Loucy (cell line): ENCODE measurements around the gene DUSP28.
"Not testable (repeated sequence)": the region's sequence is repeated elsewhere in the genome, so short reads cannot be mapped to it uniquely, and the experiment has no call there.

Experiments
- H2AFZ ChIP-seq: fragments of 200-600 bp; sonication (generic); 2 replicates; pipeline ENCODE4 v1.6.0; 2016; ENCODE audit warnings: antibody characterized with exemption, mild to moderate bottlenecking, low read length, moderate library complexity
- H3F3A ChIP-seq: fragments of 200-600 bp; 2 replicates; pipeline ENCODE4 v1.6.0; 2016; ENCODE audit warnings: antibody characterized with exemption, low read depth, mild to moderate bottlenecking
- H3K27me3 ChIP-seq: fragments of 200-600 bp; sonication (generic); 2 replicates; pipeline ENCODE4 v1.6.1; 2014; ENCODE audit warnings: low read length, mild to moderate bottlenecking; ENCODE audit not compliant: insufficient read depth, poor library complexity, severe bottlenecking
- H3K36me3 ChIP-seq: fragments of 200-600 bp; sonication (generic); 2 replicates; pipeline ENCODE4 v1.6.1; 2016; ENCODE audit warnings: low read length; ENCODE audit not compliant: insufficient read depth
- H3K4me1 ChIP-seq: fragments of 200-600 bp; sonication (generic); 2 replicates; pipeline ENCODE4 v1.5.1; 2014; ENCODE audit warnings: low read length, mild to moderate bottlenecking; ENCODE audit not compliant: insufficient read depth, poor library complexity, severe bottlenecking
- H3K4me2 ChIP-seq: fragments of 200-600 bp; sonication (generic); 2 replicates; pipeline ENCODE4 v1.6.0; 2014; ENCODE audit warnings: antibody characterized with exemption, low read length, low read depth, mild to moderate bottlenecking; ENCODE audit not compliant: poor library complexity, severe bottlenecking
- H3K4me3 ChIP-seq: fragments of 200-600 bp; sonication (generic); 2 replicates; pipeline ENCODE4 v1.5.1; 2014; ENCODE audit warnings: low read length, mild to moderate bottlenecking, mixed read lengths; ENCODE audit not compliant: poor library complexity, severe bottlenecking
- H3K79me2 ChIP-seq: fragments of 200-600 bp; sonication (generic); 2 replicates; pipeline ENCODE4 v1.6.1; 2014; ENCODE audit warnings: low read length; ENCODE audit not compliant: insufficient read depth
- H3K9ac ChIP-seq: fragments of 200-600 bp; sonication (generic); 2 replicates; pipeline ENCODE4 v1.6.0; 2014; ENCODE audit warnings: mild to moderate bottlenecking, low read depth, low read length, moderate library complexity; ENCODE audit not compliant: poor library complexity, severe bottlenecking
- H3K9me2 ChIP-seq: fragments of 200-600 bp; sonication (generic); replicated peaks from 2 replicates; pipeline ENCODE4 v1.6.1; 2016; ENCODE audit warnings: low read depth, low read length, mixed read lengths
- H3K9me3 ChIP-seq: fragments of 200-600 bp; sonication (generic); 2 replicates; pipeline ENCODE4 v1.6.1; 2014; ENCODE audit warnings: mild to moderate bottlenecking, antibody characterized with exemption, low read length, low read depth; ENCODE audit not compliant: insufficient read depth
- H4K20me1 ChIP-seq: fragments of 200-600 bp; sonication (generic); 2 replicates; pipeline ENCODE4 v1.6.0; 2014; ENCODE audit warnings: antibody characterized with exemption, low read length, mild to moderate bottlenecking; ENCODE audit not compliant: insufficient read depth, poor library complexity, severe bottlenecking
- CTCF ChIP-seq: fragments of 200-600 bp; sonication (generic); conservative IDR thresholded peaks from 2 replicates; pipeline ENCODE4 v1.5.1; 2014; ENCODE audit warnings: mild to moderate bottlenecking, antibody characterized with exemption, low read length
- EZH2phosphoT487 ChIP-seq: fragments of 200-600 bp; IDR thresholded peaks from 2 replicates; pipeline ENCODE4 v1.6.1; 2018; ENCODE audit warnings: antibody characterized with exemption, mild to moderate bottlenecking, moderate library complexity, borderline replicate concordance

The DUSP28 gene

GRCh38 chr2:240519396-240520129 lies 40.6 kb upstream of the DUSP28 start:
- no peak overlapping the region for H3K4me2 ChIP-seq
- no peak for TF ChIP-seq CTCF
- TF ChIP-seq EZH2phosphoT487: no peak

GRCh38 chr2:240520130-240520973 lies 39.8 kb upstream of the DUSP28 start:
- Histone ChIP-seq H3K9me2 (no peaks in the 10 kb centered on the region), H3F3A (no peaks in the 10 kb centered on the region), H3K79me2 (no peaks in the 10 kb centered on the region), H3K9ac (no peak overlapping the region), H3K9me3 (peaks cover 7% of the 10 kb centered on the region; the same call in 1 of the 2 replicates), H4K20me1 (no peaks in the 10 kb centered on the region), H2AFZ (no peak overlapping the region), H3K4me3 (no peak overlapping the region), H3K36me3 (peaks cover 25% of the 10 kb centered on the region; the same call in 1 of the 2 replicates), H3K27me3 (no peaks in the 10 kb centered on the region), H3K4me2 (no peak overlapping the region), H3K4me1 (no peaks in the 10 kb centered on the region)
- TF ChIP-seq EZH2phosphoT487 (no peak), CTCF (no peak)

More at GRCh38 chr2:240519396-240520129, 40.6 kb upstream of the DUSP28 start:
- no peaks in the 10 kb centered on the region for H3F3A ChIP-seq
- no peaks in the 10 kb centered on the region for H3K27me3 ChIP-seq
- H3K36me3 ChIP-seq: peaks cover 19% of the 10 kb centered on the region; the same call in 1 of the 2 replicates
- no peak overlapping the region for H2AFZ ChIP-seq
- H3K9me3 ChIP-seq: no peaks in the 10 kb centered on the region
- no peak overlapping the region for H3K4me3 ChIP-seq
- H4K20me1 ChIP-seq: no peaks in the 10 kb centered on the region
- H3K4me1 ChIP-seq: no peaks in the 10 kb centered on the region
- no peaks in the 10 kb centered on the region for H3K9me2 ChIP-seq
- H3K9ac ChIP-seq: no peak overlapping the region
- H3K79me2 ChIP-seq: no peaks in the 10 kb centered on the region

GRCh38 chr2:240520974-240521350 lies 39.2 kb upstream of the DUSP28 start:
- Histone ChIP-seq H3K79me2 (no peaks in the 10 kb centered on the region), H3K4me1 (no peaks in the 10 kb centered on the region), H3K4me2 (no peak overlapping the region), H3F3A (no peaks in the 10 kb centered on the region), H3K4me3 (no peak overlapping the region), H3K27me3 (no peaks in the 10 kb centered on the region), H3K9me2 (no peaks in the 10 kb centered on the region), H3K9ac (no peak overlapping the region), H2AFZ (no peak overlapping the region), H3K9me3 (peaks cover 13% of the 10 kb centered on the region; the same call in 1 of the 2 replicates), H4K20me1 (no peaks in the 10 kb centered on the region), H3K36me3 (peaks cover 31% of the 10 kb centered on the region; the same call in 1 of the 2 replicates)
- TF ChIP-seq EZH2phosphoT487 (no peak), CTCF (no peak)

GRCh38 chr2:240521885-240522284 lies 38.3 kb upstream of the DUSP28 start:
- not testable (repeated sequence) for H3K4me2 ChIP-seq, H4K20me1 ChIP-seq, H3K4me1 ChIP-seq, H3K4me3 ChIP-seq, H2AFZ ChIP-seq, H3F3A ChIP-seq, H3K79me2 ChIP-seq, H3K9me2 ChIP-seq, H3K27me3 ChIP-seq, H3K9ac ChIP-seq
- Histone ChIP-seq H3K9me3 (peaks cover 18% of the 10 kb centered on the region; the same call in 1 of the 2 replicates), H3K36me3 (peaks cover 37% of the 10 kb centered on the region; the same call in 1 of the 2 replicates)
